HepG2 (cell line): ENCODE results near the gene NSMCE1. TPM values are rescaled to one million over a fixed set of nuclear protein-coding genes. Genes with fewer than 3 reads are reported as not detected.

Source experiments
- ARNT2 ChIP-seq: sonication (generic); formaldehyde crosslinking; IDR thresholded peaks from 2 replicates; pipeline ENCODE4 v1.8.0; 2022; ENCODE audit warnings: mild to moderate bottlenecking, low read depth, missing genetic modification reagents, moderate library complexity
- ASH2L ChIP-seq: fragments of 300-600, 200-600 bp; sonication (generic); IDR thresholded peaks from 2 replicates; pipeline ENCODE4 v1.7.0; 2017; ENCODE audit warnings: low read depth, mild to moderate bottlenecking, moderate library complexity, mixed read lengths, low read length; ENCODE audit not compliant: insufficient read length
- CCAR2 ChIP-seq: fragments of 200-400 bp; formaldehyde crosslinking; optimal IDR thresholded peaks from 2 replicates; pipeline ENCODE3; 2018; ENCODE audit warnings: low read depth, mild to moderate bottlenecking, low read length, moderate library complexity
- CEBPG ChIP-seq: IDR thresholded peaks from 2 replicates; pipeline ENCODE4 v1.6.1; 2016
- ELF4 ChIP-seq: sonication (generic); formaldehyde crosslinking; IDR thresholded peaks from 2 replicates; pipeline ENCODE4 v1.5.0; 2020; ENCODE audit warnings: missing genetic modification reagents, mild to moderate bottlenecking, moderate library complexity, borderline replicate concordance
- LRRFIP1 ChIP-seq: sonication (generic); formaldehyde crosslinking; conservative IDR thresholded peaks from 2 replicates; pipeline ENCODE4 v1.4.0; 2020; ENCODE audit warnings: missing genetic modification reagents
- NFKB2 ChIP-seq: sonication (generic); formaldehyde crosslinking; IDR thresholded peaks from 2 replicates; pipeline ENCODE4 v1.4.0; 2020; ENCODE audit warnings: missing genetic modification reagents, borderline replicate concordance
- POGZ ChIP-seq: sonication (generic); formaldehyde crosslinking; IDR thresholded peaks from 2 replicates; pipeline ENCODE4 v1.4.0; 2020; ENCODE audit warnings: mild to moderate bottlenecking, missing genetic modification reagents
- PPARG ChIP-seq: conservative IDR thresholded peaks from 2 replicates; pipeline ENCODE4 v1.6.1; 2016; ENCODE audit warnings: missing biosample characterization, missing genetic modification reagents
- REST ChIP-seq, 2 experiments: IDR thresholded peaks; 2 replicates each; pipeline ENCODE4 v1.6.1; 2011 to 2012; ENCODE audit warnings: low read length in 2 of 2, borderline replicate concordance in 1 of 2, low read depth in 1 of 2, mild to moderate bottlenecking in 1 of 2, moderate library complexity in 1 of 2
- SP1 ChIP-seq, 2 experiments: fragments of 450-650 bp in 1 of 2; sonication (generic) in 1 of 2; formaldehyde crosslinking in 1 of 2; IDR thresholded peaks; 2 replicates each; pipeline versions ENCODE4 v1.4.0 to v1.6.1; 2016 to 2020; ENCODE audit warnings: missing genetic modification reagents in 1 of 2
- ZBTB43 ChIP-seq: sonication (generic); formaldehyde crosslinking; conservative IDR thresholded peaks from 2 replicates; pipeline ENCODE4 v1.4.0; 2020; ENCODE audit warnings: missing genetic modification reagents
- ZFP36 ChIP-seq: fragments of 150-350 bp; IDR thresholded peaks from 2 replicates; pipeline ENCODE4 v1.6.1; 2018; ENCODE audit warnings: borderline replicate concordance, low read length, low read depth; ENCODE audit not compliant: partially characterized antibody
- ZNF160 ChIP-seq: sonication (generic); formaldehyde crosslinking; IDR thresholded peaks from 2 replicates; pipeline ENCODE4 v1.8.0; 2022; ENCODE audit warnings: mild to moderate bottlenecking, inconsistent platforms, missing genetic modification reagents
- ZNF232 ChIP-seq: sonication (generic); formaldehyde crosslinking; IDR thresholded peaks from 2 replicates; pipeline ENCODE4 v1.4.0; 2020; ENCODE audit warnings: missing genetic modification reagents, borderline replicate concordance
- ZNF614 ChIP-seq: IDR thresholded peaks from 2 replicates; pipeline ENCODE4 v1.6.1; 2018; ENCODE audit warnings: missing biosample characterization, missing genetic modification reagents, inconsistent platforms, borderline replicate concordance
- ZNF644 ChIP-seq: IDR thresholded peaks from 2 replicates; pipeline ENCODE4 v1.6.1; 2016; ENCODE audit warnings: low read depth
- ZNF747 ChIP-seq: sonication (generic); formaldehyde crosslinking; IDR thresholded peaks from 2 replicates; pipeline ENCODE4 v1.8.1; 2023; ENCODE audit warnings: missing genetic modification reagents, mild to moderate bottlenecking, borderline replicate concordance
- ZSCAN22 ChIP-seq: sonication (generic); formaldehyde crosslinking; IDR thresholded peaks from 2 replicates; pipeline ENCODE4 v1.4.0; 2020; ENCODE audit warnings: mild to moderate bottlenecking, missing genetic modification reagents
- ZSCAN25 ChIP-seq: sonication (generic); formaldehyde crosslinking; IDR thresholded peaks from 2 replicates; pipeline ENCODE4 v1.8.0; 2022; ENCODE audit warnings: mild to moderate bottlenecking, missing genetic modification reagents
- polyA plus RNA-seq, 8 experiments: library from polyadenylated mRNA; depleted of rRNA in 3 of 8; stranded (reverse) in 7 of 8; unstranded in 1 of 8; fragments of >200 nt; fragmentation: Illumina TruSeq in 4 of 8; extraction: Trizol in 4 of 8; gene quantifications; 2 replicates each; pipeline versions ENCODE4 v1.2.1 to v1.2.3, GENCODE V29; 2011 to 2016; ENCODE audit warnings: low read depth in 4 of 8, missing spikeins in 1 of 8, mixed read lengths in 1 of 8; ENCODE audit not compliant: insufficient read depth in 1 of 8
- total RNA-seq, 5 experiments: library from RNA; depleted of rRNA; stranded (reverse); fragments of >200 nt; fragmentation: Illumina TruSeq; extraction: Trizol; gene quantifications; 2 replicates each; pipeline ENCODE4 v1.2.3, GENCODE V29; 2016; ENCODE audit warnings: low read depth in 1 of 5

NSMCE1 gene
- total and polyA plus RNA-seq, 2 of the 13 experiments (the other 11 are each of a cell fraction or from before 2014, with no cell fraction given): 42.7 to 52.9 TPM

- TF ChIP-seq ARNT2 (CRISPR knock-in tag) (peak; percentile 29), ZFP36 (no peak), ZNF644 (CRISPR knock-in tag) (no peak), ZSCAN22 (CRISPR knock-in tag) (0 out of 2 replicates have a peak, but pooled peaks have one; percentile 5), ELF4 (CRISPR knock-in tag) (peak; percentile 84; the same call in 1 of the 2 replicates), ZBTB43 (CRISPR knock-in tag) (peak; percentile 45; the same call in 1 of the 2 replicates), NFKB2 (peak; percentile 76; the same call in 1 of the 2 replicates), ZNF160 (no peak; the same call in 1 of the 2 replicates), SP1 (IDR thresholded peaks at IDR 0.05) (no peak), SP1 (CRISPR knock-in tag; IDR thresholded peaks at IDR 0.05) (no peak; the same call in 1 of the 2 replicates), ZNF614 (CRISPR knock-in tag) (peak; percentile 96), CCAR2 (no peak), PPARG (CRISPR knock-in tag) (0 out of 2 replicates have a peak, but pooled peaks have one; percentile 34), LRRFIP1 (CRISPR knock-in tag) (peak; percentile 70; the same call in 1 of the 2 replicates), ZSCAN25 (CRISPR knock-in tag) (peak; percentile 83; the same call in 1 of the 2 replicates), ASH2L (peak; percentile 94), ZNF232 (CRISPR knock-in tag) (peak; percentile 89; the same call in 1 of the 2 replicates), POGZ (peak; percentile 55; the same call in 1 of the 2 replicates), ZNF747 (CRISPR knock-in tag) (peak; percentile 86; the same call in 1 of the 2 replicates), CEBPG (CRISPR knock-in tag) (no peak), REST (IDR thresholded peaks at IDR 0.05; ENCODE audit: borderline replicate concordance in 1 of 2, low read depth in 1 of 2, low read length in 2 of 2) (no peak)
Observed at GRCh38 chr16:27203507-27204311, 64.9 kb downstream of the NSMCE1 start, which contains the start of gene KDM8 (continued).
